ENCODE measurements around the gene GNG12. TPM values are rescaled to one million over a fixed set of nuclear protein-coding genes. Genes with fewer than 3 reads are reported as not detected.

GNG12 gene
- total and polyA plus RNA-seq, 9 of the 15 experiments (the other 6 are each of a cell fraction or from before 2014, with no cell fraction given): 2.6 to 6.0 (median 4.1) TPM

GRCh38 chr1:67731322-67731721 is 101.9 kb downstream of the GNG12 start (continued):
- TF ChIP-seq SREBF1 (IDR thresholded peaks at IDR 0.05; ENCODE audit: borderline replicate concordance, low read depth, low read length) (no peak), L3MBTL2 (IDR thresholded peaks at IDR 0.05) (peak; percentile 41; the same call in 1 of the 2 replicates), RAD21 (CRISPR knock-in tag; conservative IDR thresholded peaks at IDR 0.05 in 1 of 2, IDR thresholded peaks at IDR 0.05 in 1 of 2) (no peak), TFAM (CRISPR knock-in tag; conservative IDR thresholded peaks at IDR 0.05) (no peak), ZNF445 (CRISPR knock-in tag; IDR thresholded peaks at IDR 0.05; ENCODE audit: low read depth) (no peak), E2F1 (CRISPR knock-in tag; IDR thresholded peaks at IDR 0.05) (no peak), CHD1 (IDR thresholded peaks at IDR 0.05; ENCODE audit: low read length) (no peak), PRPF4 (IDR thresholded peaks at IDR 0.05; ENCODE audit: insufficient read depth, low read depth, low read length, poor library complexity, severe bottlenecking) (no peak), CBFA2T3 (IDR thresholded peaks at IDR 0.05) (0 out of 2 replicates have a peak, but pooled peaks have one; percentile 8), E2F4 (CRISPR knock-in tag; IDR thresholded peaks at IDR 0.05; ENCODE audit: low read depth) (no peak), ZNF175 (CRISPR knock-in tag; IDR thresholded peaks at IDR 0.05; ENCODE audit: low read depth) (no peak), ZNF165 (CRISPR knock-in tag; IDR thresholded peaks at IDR 0.05; ENCODE audit: borderline replicate concordance) (no peak), NFRKB (IDR thresholded peaks at IDR 0.05; ENCODE audit: low read depth) (no peak), ZHX1 (conservative IDR thresholded peaks at IDR 0.05; ENCODE audit: low read length) (no peak), NCOA4 (IDR thresholded peaks at IDR 0.05; ENCODE audit: partially characterized antibody) (no peak), ADNP (tag; IDR thresholded peaks at IDR 0.05) (peak; percentile 42; the same call in 1 of the 2 replicates), TAF1 (IDR thresholded peaks at IDR 0.05; ENCODE audit: control insufficient read depth, extremely low read depth, insufficient read depth, low read length, severe bottlenecking) (no peak), RCOR1 (IDR thresholded peaks at IDR 0.05; ENCODE audit: borderline replicate concordance in 1 of 2, low read depth in 2 of 2, low read length in 2 of 2) (0 out of 4 replicates have a peak, but pooled peaks of 1 of the 2 experiments have one; percentile 15), MEIS2 (IDR thresholded peaks at IDR 0.05; ENCODE audit: partially characterized antibody) (no peak), MCM3 (IDR thresholded peaks at IDR 0.05) (no peak), ZNF12 (CRISPR knock-in tag; IDR thresholded peaks at IDR 0.05) (no peak)

Measured in K562 (cell line).